GM12878 (cell line): ENCODE results near the gene PGR.

Experiments used
- CTCF ChIP-seq, 3 experiments: IDR thresholded peaks in 2 of 3; conservative IDR thresholded peaks in 1 of 3; 2 replicates each; pipeline ENCODE4 v1.5.1; 2011; ENCODE audit warnings: low read depth in 3 of 3, low read length in 3 of 3, mild to moderate bottlenecking in 3 of 3, control low read depth in 2 of 3, moderate library complexity in 2 of 3, inconsistent platforms in 1 of 3, mixed read lengths in 1 of 3; ENCODE audit not compliant: control insufficient read depth in 2 of 3, insufficient read depth in 1 of 3; ENCODE audit errors: extremely low read depth in 1 of 3
- FOXM1 ChIP-seq: IDR thresholded peaks from 2 replicates; pipeline ENCODE4 v1.6.1; 2012; ENCODE audit warnings: low read depth, mild to moderate bottlenecking, inconsistent platforms, low read length, moderate library complexity
- POLR2A ChIP-seq: IDR thresholded peaks from 2 replicates; pipeline ENCODE4 v1.6.1; 2011; ENCODE audit warnings: low read depth, mild to moderate bottlenecking, low read length
- TCF12 ChIP-seq: IDR thresholded peaks from 2 replicates; pipeline ENCODE4 v1.6.1; 2011; ENCODE audit warnings: low read depth, mild to moderate bottlenecking, low read length
- ZBTB40 ChIP-seq: fragments of 450-650 bp; IDR thresholded peaks from 2 replicates; pipeline ENCODE4 v1.6.1; 2016; ENCODE audit warnings: mild to moderate bottlenecking, moderate library complexity, borderline replicate concordance

DNA sequence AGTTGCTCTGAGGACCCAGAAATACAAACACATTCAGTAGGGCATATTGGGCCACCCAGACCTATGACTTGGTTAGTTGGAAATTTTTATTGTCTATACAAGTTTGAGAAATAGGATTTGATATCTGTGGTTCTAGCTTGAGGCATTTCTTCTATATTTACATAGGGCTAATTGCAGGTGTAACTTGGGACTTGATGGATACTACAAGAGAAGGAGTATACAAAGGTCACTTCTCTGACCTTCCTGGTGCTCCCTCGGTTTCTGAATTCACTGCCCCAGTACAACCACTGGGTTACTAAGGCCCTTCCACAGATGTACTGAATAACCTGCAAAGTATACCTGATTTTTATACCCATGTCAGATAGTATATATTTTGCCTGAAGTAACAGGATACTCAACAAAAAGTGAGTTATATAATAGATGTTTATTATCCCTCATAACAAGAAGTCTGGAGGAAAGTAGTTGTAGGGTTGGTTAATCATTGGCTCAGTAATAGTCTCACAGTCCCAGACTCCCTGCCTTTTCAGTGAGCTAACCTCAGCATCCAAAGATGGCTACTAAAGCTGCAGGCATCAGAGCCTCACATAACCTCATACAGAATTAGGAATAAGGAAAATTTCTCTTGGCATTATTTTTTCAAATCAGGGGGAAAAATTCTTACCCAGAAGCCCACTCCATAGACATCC is 8.8 kb upstream of the PGR start:
- no peak for TF ChIP-seq TCF12
- no peak for TF ChIP-seq CTCF (IDR thresholded peaks at IDR 0.05 in 2 of 3, conservative IDR thresholded peaks at IDR 0.05 in 1 of 3; ENCODE audit: control insufficient read depth in 2 of 3, extremely low read depth in 1 of 3, insufficient read depth in 1 of 3, low read depth in 3 of 3, low read length in 3 of 3)
- TF ChIP-seq POLR2A: no peak
- TF ChIP-seq FOXM1: no peak
- no peak for TF ChIP-seq ZBTB40
